ENCODE measurements around the gene ACIN1.

ACIN1 gene

DNA sequence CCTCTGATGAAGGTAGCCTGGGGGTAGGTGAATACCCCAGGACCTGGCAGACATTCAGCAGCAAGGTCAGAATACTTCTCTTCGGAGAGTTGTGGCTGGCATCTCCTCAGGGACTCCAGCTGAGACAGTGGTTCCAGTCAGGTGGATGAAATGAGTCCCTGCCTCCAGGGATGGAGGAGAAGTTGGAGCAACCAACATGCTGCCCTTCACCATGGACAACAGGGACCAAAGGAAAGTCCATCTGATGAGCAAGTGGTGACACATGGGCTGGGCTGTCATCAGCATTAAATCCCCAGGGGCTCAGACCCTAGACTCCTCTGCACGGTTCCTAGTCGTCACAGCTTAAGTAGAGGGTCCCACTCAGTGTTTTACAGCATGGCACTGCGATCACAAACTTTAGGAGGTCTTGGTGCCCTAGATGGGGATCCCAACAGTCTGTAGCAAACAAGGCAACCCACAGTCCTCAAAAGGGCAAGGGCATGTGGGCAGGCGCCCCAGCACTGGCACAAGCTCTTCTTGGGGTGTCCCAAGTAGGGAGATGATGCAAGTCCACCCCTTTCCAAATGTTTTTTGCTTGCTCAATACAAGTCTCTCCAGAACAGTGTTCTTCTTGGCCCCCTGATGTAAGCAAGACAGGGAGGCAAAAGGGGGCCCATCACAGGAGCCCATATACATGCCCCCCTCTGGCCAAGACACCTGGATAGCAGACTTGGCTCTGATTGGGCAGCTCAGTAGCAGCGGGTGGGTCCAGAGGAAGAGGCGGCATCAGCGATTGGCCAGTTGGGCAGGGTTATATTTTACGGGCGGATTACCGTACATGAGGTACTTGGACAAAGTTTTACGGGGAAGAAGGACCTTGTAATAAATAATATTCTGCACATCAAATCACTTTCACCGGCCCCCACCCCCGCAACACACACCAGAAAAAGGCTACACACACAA, 26.8 kb downstream of the ACIN1 start:
- peak overlapping the region; percentile 15 for H3K27ac ChIP-seq
- no peak for TF ChIP-seq CTCF (conservative IDR thresholded peaks at IDR 0.05)
- TF ChIP-seq ZFX (IDR thresholded peaks at IDR 0.05) = no peak

GRCh38 chr14:23066855-23067744, 27.8 kb downstream of the ACIN1 start:
- TF ChIP-seq CTCF (conservative IDR thresholded peaks at IDR 0.05) (no peak), ZFX (IDR thresholded peaks at IDR 0.05) (no peak)
- no peak overlapping the region for H3K27ac ChIP-seq

DNA sequence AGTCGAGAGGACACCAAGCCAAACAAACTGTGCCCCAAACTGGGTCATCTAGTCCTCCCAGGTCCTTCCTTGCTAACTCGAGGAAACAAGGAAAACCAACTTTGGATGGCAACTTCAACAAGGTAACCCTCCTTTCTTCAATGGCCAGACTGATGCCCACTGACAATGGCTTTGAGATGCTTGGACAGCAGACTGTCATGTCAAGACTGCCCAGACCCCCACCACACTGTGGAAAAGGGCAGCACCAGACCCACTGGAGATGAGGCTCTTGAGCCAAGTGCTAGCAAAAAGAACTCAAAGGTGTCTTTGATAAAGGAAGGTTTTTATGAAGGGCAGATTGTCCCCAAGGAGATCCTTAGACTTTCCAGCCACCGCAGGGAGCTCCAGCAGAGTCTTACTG, 28.6 kb downstream of the ACIN1 start:
- no peak overlapping the region for H3K27ac ChIP-seq
- no peak for TF ChIP-seq ZFX (IDR thresholded peaks at IDR 0.05)
- TF ChIP-seq CTCF (conservative IDR thresholded peaks at IDR 0.05) = no peak

- no peak overlapping the region for H3K27ac ChIP-seq
- TF ChIP-seq ZFX (IDR thresholded peaks at IDR 0.05) = no peak
- TF ChIP-seq CTCF (conservative IDR thresholded peaks at IDR 0.05) = no peak
Observed at GRCh38 chr14:23063601-23064000, 31.3 kb downstream of the ACIN1 start.

DNA sequence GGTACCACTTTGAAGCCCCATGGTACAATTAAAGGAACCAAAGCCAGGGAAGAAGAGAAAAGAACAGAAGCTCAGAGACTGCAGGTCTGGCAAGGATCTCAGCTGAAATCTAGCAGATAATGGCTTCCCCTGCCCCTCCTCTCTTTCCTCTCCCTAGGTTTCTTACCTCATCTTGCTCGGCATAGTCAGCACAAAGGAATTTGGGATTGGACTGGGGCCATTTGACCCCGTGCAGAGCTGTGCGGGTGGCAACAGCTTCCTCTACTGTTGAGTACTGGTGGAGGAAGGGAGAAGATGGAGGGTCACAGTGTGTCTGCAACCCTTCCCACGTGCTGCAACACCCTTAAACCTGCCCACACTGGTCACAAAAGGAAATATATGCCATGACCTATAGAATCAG, 32.9 kb downstream of the ACIN1 start:
- no peak for TF ChIP-seq CTCF (conservative IDR thresholded peaks at IDR 0.05)
- TF ChIP-seq ZFX (IDR thresholded peaks at IDR 0.05) = no peak
- H3K27ac ChIP-seq = no peak overlapping the region

GRCh38 chr14:23060536-23061260, 34.2 kb downstream of the ACIN1 start:
- no peak overlapping the region for H3K27ac ChIP-seq
- TF ChIP-seq ZFX (IDR thresholded peaks at IDR 0.05) = no peak
- no peak for TF ChIP-seq CTCF (conservative IDR thresholded peaks at IDR 0.05)

Data from C4-2B (cell line).